Stimulated activated naive CD8-positive, alpha-beta T cell treated with anti-CD3 and anti-CD28 coated beads, Interleukin-15, amount 100 ng/mL, for 72 hours (primary cell): ENCODE measurements around the gene S1PR2.
"Not testable (repeated sequence)": the region's sequence is repeated elsewhere in the genome, so short reads cannot be mapped to it uniquely, and the experiment has no call there.

Experiments used
- ATAC-seq: fragments of 150-1000 bp; cut with Tn5 transposase; 2 replicates; pipeline ENCODE4 v1.10.0; 2021; ENCODE audit warnings: mild to moderate bottlenecking, moderate library complexity
- DNase-seq, 2 donors: peaks; one replicate each; pipeline ENCODE4 v3.0.0; 2021 to 2022
- H3K27ac Mint-ChIP-seq, 2 donors: one replicate each; pipeline ENCODE4 v1.8.0; 2022; ENCODE audit warnings: mild to moderate bottlenecking in 2 of 2, mixed read lengths in 2 of 2, moderate library complexity in 2 of 2
- H3K27me3 Mint-ChIP-seq: one replicate; pipeline ENCODE4 v1.8.0; 2022; ENCODE audit warnings: mixed read lengths
- H3K4me1 Mint-ChIP-seq: one replicate; pipeline ENCODE4 v1.8.0; 2022; ENCODE audit warnings: mild to moderate bottlenecking, mixed read lengths
- H3K4me3 Mint-ChIP-seq, 2 donors: one replicate each; pipeline ENCODE4 v1.8.0; 2022; ENCODE audit warnings: mild to moderate bottlenecking in 2 of 2, mixed read lengths in 2 of 2, moderate library complexity in 1 of 2
- H3K9me3 Mint-ChIP-seq, 2 donors: one replicate each; pipeline ENCODE4 v1.8.0; 2022; ENCODE audit warnings: mixed read lengths in 2 of 2

The S1PR2 gene

GRCh38 chr19:10235409-10235808 is 4.3 kb upstream of the S1PR2 start:
- not testable (repeated sequence) for H3K9me3 Mint-ChIP-seq, H3K27ac Mint-ChIP-seq, ATAC-seq, DNase-seq, H3K27me3 Mint-ChIP-seq
- Mint-ChIP-seq H3K4me1 (peaks cover 45% of the 10 kb centered on the region), H3K4me3 (peak overlapping the region; percentile 91)

- H3K27me3 Mint-ChIP-seq = no peaks in the 10 kb centered on the region
- no peak for DNase-seq
- peaks cover 49% of the 10 kb centered on the region for H3K4me1 Mint-ChIP-seq
- H3K4me3 Mint-ChIP-seq = no peak overlapping the region
- H3K9me3 Mint-ChIP-seq = no peaks in the 10 kb centered on the region
- H3K27ac Mint-ChIP-seq = no peak overlapping the region
- ATAC-seq = no peak
These were observed 3.9 kb upstream of the S1PR2 start for GRCh38 chr19:10235003-10235402.

DNA sequence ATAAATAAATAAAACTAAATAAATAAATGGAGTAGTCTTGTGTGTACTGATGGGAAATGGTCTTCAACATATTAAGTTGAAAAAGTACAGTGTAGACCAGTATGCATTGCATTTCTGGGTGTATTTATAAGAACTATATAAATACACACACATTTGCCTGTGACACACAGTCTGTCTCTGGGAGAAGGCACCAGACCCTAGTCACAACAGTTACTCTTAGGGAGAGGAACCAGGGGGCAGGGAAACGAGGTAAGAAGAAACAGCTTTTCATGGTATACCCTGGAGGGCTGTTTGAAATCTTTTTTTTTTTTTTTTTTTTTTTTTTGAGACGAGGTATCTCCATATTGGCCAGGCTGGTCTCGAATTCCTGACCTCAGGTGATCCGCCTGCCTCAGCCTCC is 2.8 kb upstream of the S1PR2 start:
- peaks cover 54% of the 10 kb centered on the region for H3K4me1 Mint-ChIP-seq
- no peak overlapping the region for H3K27ac Mint-ChIP-seq
- DNase-seq (no peak), ATAC-seq (no peak)
- H3K27me3 Mint-ChIP-seq = no peaks in the 10 kb centered on the region
- no peak overlapping the region for H3K4me3 Mint-ChIP-seq
- H3K9me3 Mint-ChIP-seq = no peaks in the 10 kb centered on the region

GRCh38 chr19:10231612-10232228 is 589 bp upstream of the S1PR2 start:
- Mint-ChIP-seq H3K4me1 (peaks cover 50% of the 10 kb centered on the region), H3K27ac (peak overlapping the region; percentile 52 to 91), H3K4me3 (peak overlapping the region; percentile 86 to 95), H3K27me3 (no peaks in the 10 kb centered on the region), H3K9me3 (no peaks in the 10 kb centered on the region)
- no peak for ATAC-seq
- DNase-seq = no peak

- Mint-ChIP-seq H3K27ac (peak overlapping the region; percentile 65 to 83), H3K4me3 (peak overlapping the region; percentile 86 to 95), H3K27me3 (no peaks in the 10 kb centered on the region), H3K4me1 (peaks cover 49% of the 10 kb centered on the region), H3K9me3 (no peaks in the 10 kb centered on the region)
- ATAC-seq (peak; percentile 57), DNase-seq (peak in 1 of 2 donors; percentile 46)
These were observed 814 bp downstream of the S1PR2 start for GRCh38 chr19:10230173-10230860.

DNA sequence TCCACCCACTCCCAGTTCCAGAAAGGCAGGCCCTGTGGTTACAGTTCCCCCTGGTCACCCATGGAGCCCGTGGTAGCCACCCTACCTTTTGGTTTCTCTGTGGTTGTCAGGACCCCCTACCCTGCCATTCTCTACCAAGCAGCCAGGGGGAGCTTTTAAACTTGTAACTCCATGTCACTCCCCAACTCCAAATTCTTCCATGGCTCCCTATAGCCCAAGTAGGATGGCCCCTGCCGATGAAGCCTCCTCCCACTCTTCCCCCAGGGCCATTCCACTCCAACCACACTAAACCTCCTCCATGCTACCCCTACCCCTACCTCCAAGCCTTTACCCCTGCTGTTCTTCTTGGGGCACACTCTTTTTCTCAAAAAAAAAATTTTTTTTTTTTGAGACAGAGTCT is 2.2 kb downstream of the S1PR2 start:
- peak in 1 of 2 donors; percentile 29 for DNase-seq
- H3K9me3 Mint-ChIP-seq = no peaks in the 10 kb centered on the region
- H3K27ac Mint-ChIP-seq = peak overlapping the region in 1 of 2 donors; percentile 57
- no peaks in the 10 kb centered on the region for H3K27me3 Mint-ChIP-seq
- peaks cover 44% of the 10 kb centered on the region for H3K4me1 Mint-ChIP-seq
- no peak overlapping the region for H3K4me3 Mint-ChIP-seq
- no peak for ATAC-seq

- Mint-ChIP-seq H3K4me3 (no peak overlapping the region), H3K27ac (no peak overlapping the region), H3K4me1 (peaks cover 44% of the 10 kb centered on the region), H3K9me3 (no peaks in the 10 kb centered on the region), H3K27me3 (no peaks in the 10 kb centered on the region)
- ATAC-seq (no peak), DNase-seq (no peak)
These were observed 2.7 kb downstream of the S1PR2 start for GRCh38 chr19:10228393-10228792.

DNA sequence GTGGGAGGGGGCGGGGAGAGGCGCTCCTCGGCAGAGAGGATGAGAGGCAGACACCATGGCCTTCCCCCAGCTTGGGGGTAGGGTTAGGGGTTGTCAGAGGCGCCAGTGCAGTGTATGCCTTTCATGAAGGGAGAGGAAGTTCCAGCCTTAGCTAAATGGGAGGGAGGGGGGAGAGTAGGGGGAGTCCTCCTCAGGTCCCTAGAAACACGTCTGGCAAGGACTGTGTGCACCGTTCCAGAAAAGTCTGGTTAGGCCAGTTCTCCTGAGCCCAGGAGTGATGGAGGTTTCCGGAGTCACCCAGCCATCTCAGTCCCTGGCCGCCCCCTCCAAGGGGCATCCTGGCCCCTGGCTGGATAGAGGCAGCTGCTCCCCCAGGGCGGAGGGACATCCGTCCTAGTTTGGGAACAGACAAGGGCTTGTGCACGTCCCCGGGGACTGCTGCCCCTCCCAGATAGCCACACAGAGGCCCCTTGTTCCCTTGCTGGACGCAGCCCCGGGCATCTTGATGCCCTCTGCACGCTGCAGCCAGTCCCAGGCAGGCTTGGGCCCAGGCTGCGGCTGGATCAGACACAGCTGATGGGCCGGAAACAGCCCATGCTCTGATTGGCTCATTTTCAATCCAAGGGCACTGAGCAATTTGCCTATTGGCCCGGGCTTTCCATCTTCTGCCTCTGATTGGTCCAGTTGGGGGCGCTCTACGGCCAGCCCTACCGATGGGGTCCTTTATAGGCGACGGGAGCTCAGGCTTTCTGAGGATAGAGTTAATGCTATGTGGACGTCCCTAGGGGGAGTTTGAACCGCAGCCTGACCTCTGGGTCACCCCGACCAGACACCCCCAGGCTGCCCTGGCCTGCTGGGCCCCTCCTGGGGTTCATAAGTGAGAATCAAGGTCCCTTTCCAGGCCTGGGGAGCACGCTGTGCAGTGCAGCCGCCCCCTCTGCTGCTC is 3.8 kb downstream of the S1PR2 start:
- H3K4me1 Mint-ChIP-seq = peaks cover 44% of the 10 kb centered on the region
- no peaks in the 10 kb centered on the region for H3K27me3 Mint-ChIP-seq
- H3K27ac Mint-ChIP-seq = no peak overlapping the region

GRCh38 chr19:10226376-10227025 is 4.6 kb downstream of the S1PR2 start:
- DNase-seq (no peak), ATAC-seq (no peak)
- Mint-ChIP-seq H3K9me3 (no peaks in the 10 kb centered on the region), H3K4me3 (no peak overlapping the region), H3K27me3 (no peaks in the 10 kb centered on the region), H3K4me1 (peaks cover 39% of the 10 kb centered on the region), H3K27ac (no peak overlapping the region)

More for the DNA sequence above, 3.8 kb downstream of the S1PR2 start:
- Mint-ChIP-seq H3K9me3 (no peaks in the 10 kb centered on the region), H3K4me3 (no peak overlapping the region)
- ATAC-seq (no peak), DNase-seq (no peak)

DNA sequence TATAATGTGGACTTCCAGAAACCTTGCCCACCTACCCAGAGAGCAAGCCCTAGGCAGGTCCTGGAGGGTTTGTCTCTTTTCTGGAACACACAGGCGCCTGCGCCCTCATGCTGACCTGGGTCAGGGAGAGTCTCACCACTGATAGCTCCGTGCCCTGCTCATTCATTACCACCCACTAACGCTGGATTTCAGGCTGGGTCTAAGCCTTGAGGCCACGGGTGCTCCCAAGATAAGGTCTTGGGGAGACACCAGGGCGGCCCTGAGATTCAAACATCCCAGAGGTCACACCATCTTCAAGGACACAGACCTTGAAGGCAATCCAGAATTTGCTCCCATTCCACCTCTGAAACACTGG is 5.1 kb downstream of the S1PR2 start:
- Mint-ChIP-seq H3K4me3 (no peak overlapping the region), H3K27ac (no peak overlapping the region), H3K27me3 (no peaks in the 10 kb centered on the region), H3K9me3 (no peaks in the 10 kb centered on the region), H3K4me1 (peaks cover 39% of the 10 kb centered on the region)
- ATAC-seq = no peak
- DNase-seq = no peak

DNA sequence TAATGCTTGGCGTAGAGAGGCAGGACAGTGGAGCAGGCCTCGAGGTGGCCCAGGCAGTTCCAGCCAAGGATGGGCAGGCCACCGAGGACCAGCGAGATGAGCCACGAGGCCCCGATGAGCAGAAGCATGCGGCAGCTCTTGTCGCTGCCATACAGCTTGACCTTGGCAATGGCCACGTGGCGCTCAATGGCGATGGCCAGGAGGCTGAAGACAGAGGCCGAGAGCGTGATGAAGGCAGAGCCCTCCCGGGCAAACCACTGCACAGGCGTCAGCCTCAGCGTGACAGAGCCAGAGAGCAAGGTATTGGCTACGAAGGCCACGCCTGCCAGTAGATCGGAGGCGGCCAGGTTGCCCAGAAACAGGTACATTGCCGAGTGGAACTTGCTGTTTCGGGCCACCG is 6.8 kb downstream of the S1PR2 start:
- no peak overlapping the region for H3K27ac Mint-ChIP-seq
- ATAC-seq (no peak), DNase-seq (no peak)
- no peaks in the 10 kb centered on the region for H3K27me3 Mint-ChIP-seq
- H3K4me1 Mint-ChIP-seq = peaks cover 39% of the 10 kb centered on the region
- H3K4me3 Mint-ChIP-seq = no peak overlapping the region
- no peaks in the 10 kb centered on the region for H3K9me3 Mint-ChIP-seq

GRCh38 chr19:10223488-10224213 is 7.5 kb downstream of the S1PR2 start:
- no peak for ATAC-seq
- Mint-ChIP-seq H3K27me3 (no peaks in the 10 kb centered on the region), H3K4me1 (peaks cover 39% of the 10 kb centered on the region), H3K9me3 (no peaks in the 10 kb centered on the region), H3K27ac (peak overlapping the region in 1 of 2 donors; percentile 89), H3K4me3 (no peak overlapping the region)
- no peak for DNase-seq

DNA sequence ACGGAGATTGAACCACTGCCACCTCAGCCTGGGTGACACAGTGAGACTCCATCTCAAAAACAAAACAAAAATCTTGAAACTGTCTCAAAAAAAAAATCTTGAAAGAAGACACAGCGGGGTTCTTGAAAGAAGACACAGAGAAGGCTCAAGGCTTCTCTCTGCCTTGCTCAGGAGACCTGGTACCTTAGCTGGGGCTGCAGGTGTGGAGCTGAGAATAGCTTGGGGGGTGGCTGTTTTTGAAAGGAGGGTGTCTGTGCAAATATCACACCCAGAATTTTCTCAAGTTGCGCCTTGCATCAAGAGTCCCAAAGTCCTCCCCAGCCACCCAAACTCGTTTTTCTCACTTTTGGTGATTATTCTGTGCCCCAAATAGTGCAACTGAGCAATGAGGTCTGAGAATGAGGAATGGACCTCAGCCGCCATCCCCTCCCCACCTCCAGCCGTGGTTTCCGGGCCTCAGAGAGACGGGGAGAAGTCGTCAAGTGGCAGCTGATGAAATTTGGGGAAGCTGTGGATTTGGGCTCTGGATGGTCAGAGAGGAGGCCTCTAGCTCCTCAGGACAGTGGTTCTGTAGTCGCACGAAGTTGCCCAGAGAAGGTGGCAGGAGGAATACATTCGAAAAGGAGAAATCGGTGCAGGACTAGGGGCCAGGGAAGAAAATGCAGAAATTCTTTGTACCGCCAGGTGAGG is 8.8 kb downstream of the S1PR2 start:
- no peak for ATAC-seq
- H3K27me3 Mint-ChIP-seq = no peaks in the 10 kb centered on the region
- no peaks in the 10 kb centered on the region for H3K9me3 Mint-ChIP-seq
- no peak overlapping the region for H3K4me3 Mint-ChIP-seq
- no peak overlapping the region for H3K27ac Mint-ChIP-seq
- DNase-seq = no peak
- H3K4me1 Mint-ChIP-seq = peaks cover 33% of the 10 kb centered on the region

DNA sequence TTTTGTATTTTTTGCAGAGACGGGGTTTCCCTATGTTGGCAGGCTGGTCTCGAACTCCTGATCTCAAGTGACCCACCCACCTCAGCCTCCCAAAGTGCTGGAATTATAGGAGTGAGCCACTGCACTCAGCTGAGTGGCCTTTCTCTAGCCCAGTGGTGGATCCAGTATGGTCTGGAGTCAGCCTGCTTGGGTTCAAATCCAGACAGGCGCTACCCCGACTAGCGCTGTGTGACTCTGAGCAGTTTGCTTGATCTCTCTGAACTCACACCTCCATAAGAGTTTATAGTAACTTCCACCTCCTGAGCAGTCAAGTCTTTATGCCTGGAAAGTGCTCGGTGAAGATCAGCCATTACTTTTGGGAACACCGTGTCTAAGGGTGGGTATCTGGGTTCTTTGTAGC is 10.4 kb downstream of the S1PR2 start:
- ATAC-seq (no peak), DNase-seq (no peak)
- no peaks in the 10 kb centered on the region for H3K27me3 Mint-ChIP-seq
- no peak overlapping the region for H3K4me3 Mint-ChIP-seq
- no peaks in the 10 kb centered on the region for H3K9me3 Mint-ChIP-seq
- no peak overlapping the region for H3K27ac Mint-ChIP-seq
- peaks cover 24% of the 10 kb centered on the region for H3K4me1 Mint-ChIP-seq
